NCI-H82 (cell line): ENCODE measurements around the gene LRCH4.
A peak's percentile ranks its signal among the peaks of the same experiment; 100 is the strongest.

Source experiments
- DNase-seq: peaks from one replicate; lab custom pipeline; 2025; lab: John Stamatoyannopoulos, UW

The LRCH4 gene, protein sequence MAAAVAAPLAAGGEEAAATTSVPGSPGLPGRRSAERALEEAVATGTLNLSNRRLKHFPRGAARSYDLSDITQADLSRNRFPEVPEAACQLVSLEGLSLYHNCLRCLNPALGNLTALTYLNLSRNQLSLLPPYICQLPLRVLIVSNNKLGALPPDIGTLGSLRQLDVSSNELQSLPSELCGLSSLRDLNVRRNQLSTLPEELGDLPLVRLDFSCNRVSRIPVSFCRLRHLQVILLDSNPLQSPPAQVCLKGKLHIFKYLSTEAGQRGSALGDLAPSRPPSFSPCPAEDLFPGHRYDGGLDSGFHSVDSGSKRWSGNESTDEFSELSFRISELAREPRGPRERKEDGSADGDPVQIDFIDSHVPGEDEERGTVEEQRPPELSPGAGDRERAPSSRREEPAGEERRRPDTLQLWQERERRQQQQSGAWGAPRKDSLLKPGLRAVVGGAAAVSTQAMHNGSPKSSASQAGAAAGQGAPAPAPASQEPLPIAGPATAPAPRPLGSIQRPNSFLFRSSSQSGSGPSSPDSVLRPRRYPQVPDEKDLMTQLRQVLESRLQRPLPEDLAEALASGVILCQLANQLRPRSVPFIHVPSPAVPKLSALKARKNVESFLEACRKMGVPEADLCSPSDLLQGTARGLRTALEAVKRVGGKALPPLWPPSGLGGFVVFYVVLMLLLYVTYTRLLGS

DNA sequence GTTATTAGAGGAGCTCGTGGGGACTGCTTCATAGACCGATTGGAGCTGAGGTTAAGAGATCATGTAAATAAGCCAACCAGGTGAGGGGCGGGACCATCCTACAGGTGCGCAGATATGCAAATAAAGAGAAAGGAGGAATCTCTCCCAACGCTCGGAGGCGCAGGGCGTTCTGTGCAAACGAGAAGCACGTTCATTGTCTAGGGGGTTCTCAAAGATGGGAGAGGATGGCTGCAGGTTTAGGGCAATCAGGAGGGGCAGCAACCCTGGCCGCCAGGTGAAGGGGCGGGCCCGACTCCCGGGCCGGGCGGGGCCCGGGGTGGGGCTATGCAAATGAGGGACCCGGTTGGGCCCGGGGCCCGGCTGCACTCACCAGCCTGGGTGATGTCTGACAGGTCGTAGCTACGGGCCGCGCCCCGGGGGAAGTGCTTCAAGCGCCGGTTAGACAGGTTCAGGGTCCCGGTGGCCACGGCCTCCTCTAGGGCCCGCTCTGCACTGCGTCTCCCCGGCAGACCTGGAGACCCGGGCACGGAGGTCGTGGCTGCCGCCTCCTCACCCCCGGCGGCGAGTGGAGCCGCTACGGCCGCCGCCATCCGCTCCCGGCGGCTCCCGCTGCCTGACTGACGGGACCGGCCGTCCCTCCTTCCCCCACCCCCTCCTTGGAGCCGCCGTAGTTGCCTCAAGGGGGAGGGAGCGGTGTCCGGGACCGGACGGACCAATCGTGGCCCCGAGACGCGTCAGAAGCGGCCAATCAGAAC lies at the start of gene LRCH4:
Gene LRCH4, minus strand, starts transcription at position 619 of the 755 bp plus-strand sequence. Its CDS starts 29 bp downstream, at position 590.
- DNase-seq, result peak; percentile 70

DNA sequence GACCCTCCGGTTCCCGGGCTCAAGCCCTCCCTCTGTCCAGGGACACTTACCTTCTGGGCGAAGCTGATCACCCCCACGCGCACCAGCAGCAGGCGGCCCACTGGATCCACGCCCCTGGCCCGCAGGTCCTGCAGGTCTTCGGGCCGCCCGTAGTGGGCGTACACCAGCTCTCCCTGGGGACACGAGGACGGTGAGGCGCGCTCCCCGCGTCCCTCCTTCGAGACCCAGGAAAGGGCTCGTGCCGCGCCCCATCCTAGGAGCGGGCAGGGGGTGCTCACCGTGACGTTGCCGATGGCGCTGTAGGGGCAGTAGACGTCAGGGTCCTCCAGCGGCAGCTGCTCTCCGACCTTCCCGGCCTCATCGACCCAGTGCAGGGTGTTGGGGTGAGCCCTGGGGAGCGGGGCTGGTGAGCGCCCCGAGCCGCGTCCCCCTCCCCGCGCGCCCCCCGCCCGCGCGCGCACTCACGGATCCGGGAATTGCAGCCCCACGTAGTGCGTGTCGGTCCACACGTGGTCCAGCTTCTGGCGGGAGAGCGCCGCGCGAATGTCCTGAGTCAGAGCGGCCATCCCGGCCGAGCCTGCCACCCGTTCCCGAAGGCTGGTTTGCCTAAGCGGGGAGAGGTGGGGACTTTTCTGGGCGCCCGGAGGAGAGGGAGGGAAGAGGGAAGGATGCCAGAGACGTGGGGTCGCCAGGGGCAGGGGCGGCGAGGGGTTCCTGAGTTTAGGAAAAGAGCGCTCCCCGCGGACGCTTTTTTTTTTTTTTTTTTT lies 47.2 kb upstream of the LRCH4 start:
- DNase-seq, result peak; percentile 65

DNA sequence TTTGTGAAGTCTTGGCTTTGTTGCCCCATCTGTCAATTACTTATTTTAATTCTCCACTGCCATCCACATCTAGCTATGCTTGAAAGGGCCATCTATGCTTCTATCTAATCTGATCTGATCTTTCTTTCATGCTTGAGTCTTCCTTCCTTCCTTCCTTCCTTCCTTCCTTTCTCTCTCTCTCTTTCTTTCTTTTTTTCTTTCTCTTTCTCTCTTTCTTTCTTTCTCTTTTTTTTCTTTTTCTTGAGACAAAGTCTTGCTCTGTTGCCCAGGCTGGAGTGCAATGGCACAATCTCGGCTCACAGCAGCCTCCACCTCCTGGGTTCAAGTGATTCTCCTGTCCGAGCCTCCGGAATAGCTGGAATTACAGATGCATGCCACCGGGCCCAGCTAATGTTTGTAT lies 44.1 kb upstream of the LRCH4 start:
- DNase-seq, result no peak

DNA sequence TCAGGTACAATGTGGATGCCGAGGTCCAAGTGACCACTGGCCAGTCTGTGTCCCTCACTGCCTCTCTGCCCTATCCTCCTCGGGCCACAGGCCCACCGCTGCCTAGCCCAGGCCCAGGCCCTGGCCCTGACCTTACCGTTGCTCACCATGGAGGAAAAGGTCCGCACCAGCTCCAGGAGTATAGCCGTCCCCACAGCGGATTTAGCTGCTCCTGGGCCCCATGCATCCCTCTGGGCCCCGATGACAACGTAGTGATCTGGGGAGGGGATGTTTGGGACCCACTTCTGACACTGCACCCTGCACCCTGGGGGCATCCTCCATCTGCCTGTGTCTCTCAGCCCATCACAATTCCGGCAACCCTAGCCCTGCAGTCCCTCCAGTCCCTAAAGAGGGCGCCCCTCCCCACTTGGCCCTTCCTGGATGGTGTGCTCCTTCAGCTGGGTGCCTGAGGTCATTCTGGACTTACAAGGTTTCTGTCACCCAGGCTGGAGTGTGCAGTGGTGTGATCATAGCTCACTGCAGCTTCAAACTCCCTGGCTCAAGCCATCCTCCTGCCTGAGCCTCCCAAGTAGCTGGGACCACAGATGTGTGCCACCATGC lies 43.3 kb upstream of the LRCH4 start:
- peak; percentile 67 for DNase-seq

DNA sequence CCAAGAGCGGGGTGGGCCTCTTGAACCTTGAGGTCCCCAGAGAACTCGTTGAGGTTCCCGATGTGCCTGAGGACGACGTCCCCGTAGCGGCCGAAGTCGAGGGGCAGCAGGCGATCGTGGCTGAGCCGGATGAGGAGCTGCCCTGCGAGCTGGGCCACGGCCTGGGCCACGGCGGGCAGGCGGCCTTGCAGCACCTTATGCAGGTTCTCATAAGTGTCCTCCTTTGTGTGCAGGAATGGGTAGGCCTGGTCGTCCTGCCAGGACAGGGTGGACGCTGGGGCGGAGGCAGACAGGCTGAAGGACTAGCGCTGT lies 41.3 kb upstream of the LRCH4 start:
- no peak for DNase-seq

DNA sequence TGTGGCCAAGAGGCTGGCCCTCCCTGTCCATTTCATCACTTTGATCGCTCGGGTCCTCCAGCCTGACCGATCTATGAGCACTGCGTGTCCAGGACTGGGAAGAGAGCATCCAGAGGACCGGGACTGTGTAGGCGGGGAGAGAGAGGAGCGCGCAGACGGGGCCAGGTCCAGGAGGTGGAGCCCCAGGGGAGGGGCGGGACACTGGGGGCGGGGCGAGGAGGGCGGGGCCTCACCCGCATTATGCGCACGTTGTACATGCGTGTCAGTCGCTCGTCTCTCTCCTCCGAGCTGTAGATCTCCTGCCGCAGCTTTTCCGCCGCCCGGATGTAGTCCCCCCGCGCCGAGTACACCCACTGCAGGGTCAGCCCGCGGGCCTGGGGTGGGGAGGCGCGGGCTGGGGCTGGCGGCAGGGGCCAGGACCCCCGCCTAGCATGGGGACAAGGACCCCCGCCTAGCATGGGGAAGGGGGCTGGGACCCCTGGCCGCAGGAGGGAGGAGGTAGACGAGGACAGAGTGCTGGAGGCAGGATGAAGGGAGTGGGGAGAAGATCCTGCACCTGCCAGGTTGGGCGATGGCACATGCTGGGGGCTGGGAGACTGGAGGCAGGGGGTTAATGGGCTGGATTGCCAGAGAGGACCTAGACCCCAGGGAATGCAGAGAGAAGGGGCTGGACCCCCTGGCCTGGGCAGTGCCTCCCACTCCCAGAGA lies 40.8 kb upstream of the LRCH4 start:
- DNase-seq, result peak; percentile 92

DNA sequence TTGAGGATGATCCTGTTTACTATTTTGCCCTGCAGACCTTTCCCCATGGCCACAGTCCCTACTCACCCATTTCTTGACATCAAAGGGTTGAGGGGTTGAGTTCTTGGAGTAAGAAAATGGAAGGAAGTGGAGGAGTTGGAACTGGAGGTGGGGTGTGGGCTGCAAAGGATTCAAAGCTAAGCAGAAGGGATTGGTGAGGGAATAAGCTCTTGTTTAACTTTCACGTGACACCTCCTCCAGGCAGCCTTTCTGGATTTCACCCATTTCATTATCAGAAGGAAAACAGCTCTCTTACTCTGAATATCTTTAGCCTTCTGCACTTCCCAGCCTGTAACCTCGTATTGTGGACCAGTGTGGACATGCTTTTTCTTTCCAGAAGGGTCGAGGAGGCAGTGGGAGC lies 40.1 kb upstream of the LRCH4 start:
- no peak for DNase-seq

DNA sequence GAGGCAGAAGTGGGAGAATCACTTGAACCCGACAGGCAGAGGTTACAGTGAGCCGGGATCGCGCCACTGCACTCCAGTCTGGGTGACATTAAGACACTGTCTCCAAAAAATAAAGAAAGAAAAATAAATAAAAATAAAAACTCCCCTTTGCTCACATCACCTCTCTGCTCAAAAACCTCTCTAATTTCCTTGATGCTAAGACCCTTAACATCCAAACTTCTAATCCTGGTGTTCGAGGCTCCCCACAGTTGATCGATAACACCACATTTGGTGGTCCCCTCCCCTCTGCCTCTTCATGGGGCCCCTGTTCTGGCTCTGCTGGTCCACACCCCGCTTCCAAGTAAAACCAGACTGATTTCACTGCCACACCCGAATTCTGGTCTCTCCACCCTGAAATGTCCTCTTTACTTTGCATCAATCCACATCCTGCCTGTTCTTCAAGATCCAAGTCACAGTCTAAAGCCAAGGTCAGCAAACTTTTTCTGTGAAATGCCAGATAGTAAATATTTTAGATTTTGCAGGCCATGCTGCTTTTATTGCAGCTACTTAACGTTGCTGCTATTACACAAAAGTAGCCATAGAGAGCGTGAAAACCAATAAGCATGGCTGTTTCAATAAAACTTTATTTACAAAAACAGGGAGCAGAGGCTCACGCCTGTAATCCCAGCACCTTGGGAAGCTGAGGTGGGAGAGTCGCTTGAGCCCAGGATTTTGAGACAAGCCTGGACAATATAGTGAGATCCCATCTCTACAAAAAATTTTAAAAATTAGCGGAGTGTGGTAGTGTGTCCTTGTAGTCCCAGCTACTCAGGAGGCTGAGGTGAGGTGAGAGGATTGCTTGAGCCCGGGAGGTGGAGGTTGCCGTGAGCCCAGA lies 38.3 kb upstream of the LRCH4 start:
- no peak for DNase-seq

DNA sequence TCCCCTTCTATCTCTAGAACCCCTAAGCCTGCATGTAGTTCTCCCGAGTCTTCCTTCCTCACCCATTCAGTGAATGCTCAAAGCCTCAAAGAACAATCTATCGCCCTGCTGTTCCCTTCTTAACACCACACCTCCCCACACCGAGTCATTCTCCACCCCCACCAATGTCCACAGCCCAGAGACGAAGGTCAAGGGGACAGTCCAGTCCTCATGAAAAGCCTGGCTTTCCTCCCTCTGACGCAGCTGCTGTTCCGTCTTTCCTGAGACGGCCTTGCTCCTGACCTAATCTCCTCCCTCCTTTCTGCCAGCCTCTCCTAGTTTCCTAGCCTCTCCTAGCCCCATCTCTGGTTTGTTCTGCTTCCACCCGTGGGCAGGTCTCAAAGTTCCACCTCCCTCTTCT lies 35.6 kb upstream of the LRCH4 start:
- DNase-seq, result no peak

DNA sequence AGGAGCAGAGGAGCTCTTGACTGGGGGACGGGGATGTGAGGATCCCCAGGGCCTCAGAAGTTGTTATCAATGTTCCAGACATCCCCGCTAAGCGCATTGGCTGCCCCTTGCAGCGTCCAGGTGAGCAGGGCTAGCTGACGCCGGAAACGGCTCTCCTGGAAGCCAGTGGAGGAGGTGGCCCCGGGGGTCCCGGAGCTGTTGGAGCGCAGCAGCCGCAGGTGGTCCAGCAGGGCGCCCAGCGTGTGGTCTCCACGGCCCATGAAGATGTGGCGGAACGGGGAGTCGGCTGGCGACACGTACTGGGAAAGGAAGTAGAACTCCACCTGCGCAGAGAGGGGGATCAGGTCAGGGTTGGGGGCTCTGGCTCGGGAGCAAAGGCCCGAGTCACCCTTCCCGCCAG lies 34.9 kb upstream of the LRCH4 start:
- no peak for DNase-seq

DNA sequence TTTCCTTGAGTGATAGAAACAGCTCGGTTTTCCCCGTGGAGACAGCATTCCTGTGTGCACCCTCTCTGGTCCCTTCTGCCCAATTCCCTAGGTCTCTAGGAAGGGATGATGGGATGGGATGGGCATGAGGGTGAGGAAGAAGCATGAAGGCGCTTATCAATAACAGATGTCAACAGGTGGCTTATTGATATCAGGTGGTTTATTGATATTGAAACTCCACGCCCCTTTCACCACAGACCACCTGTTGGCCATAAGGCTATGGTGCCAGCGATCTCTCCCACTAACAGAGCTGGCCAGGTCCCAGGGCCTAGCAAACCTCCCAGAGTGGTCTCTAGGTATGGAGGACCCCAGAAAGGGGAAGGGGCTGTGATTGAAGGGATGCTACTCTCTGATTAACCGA lies 34.3 kb upstream of the LRCH4 start:
- no peak for DNase-seq

DNA sequence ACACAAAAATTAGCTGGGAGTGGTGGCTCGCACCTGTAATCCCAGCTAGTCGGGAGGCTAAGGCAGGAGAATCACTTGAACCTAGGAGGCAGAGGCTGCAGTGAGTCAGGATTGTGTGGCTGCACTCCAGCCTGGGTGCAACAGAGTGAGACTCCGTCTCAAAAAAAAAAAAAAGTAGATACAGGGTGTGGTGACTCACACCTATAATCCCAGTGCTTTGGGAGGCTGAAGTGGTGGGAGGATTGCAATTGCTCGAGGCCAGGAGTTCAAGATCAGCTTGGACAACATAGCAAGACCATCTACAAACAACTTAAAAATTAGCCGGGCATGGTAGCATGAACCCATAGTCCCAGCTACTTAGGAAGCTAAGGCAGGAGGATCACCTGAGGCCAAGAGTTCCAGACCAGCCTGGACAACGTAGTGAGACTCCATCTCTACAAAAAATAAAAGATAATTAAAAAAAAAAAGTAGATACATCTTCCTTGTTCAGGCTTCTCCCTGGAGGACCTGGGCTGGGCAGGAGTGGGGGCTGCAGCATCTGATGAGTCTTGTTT lies 28.5 kb upstream of the LRCH4 start:
- no peak for DNase-seq

DNA sequence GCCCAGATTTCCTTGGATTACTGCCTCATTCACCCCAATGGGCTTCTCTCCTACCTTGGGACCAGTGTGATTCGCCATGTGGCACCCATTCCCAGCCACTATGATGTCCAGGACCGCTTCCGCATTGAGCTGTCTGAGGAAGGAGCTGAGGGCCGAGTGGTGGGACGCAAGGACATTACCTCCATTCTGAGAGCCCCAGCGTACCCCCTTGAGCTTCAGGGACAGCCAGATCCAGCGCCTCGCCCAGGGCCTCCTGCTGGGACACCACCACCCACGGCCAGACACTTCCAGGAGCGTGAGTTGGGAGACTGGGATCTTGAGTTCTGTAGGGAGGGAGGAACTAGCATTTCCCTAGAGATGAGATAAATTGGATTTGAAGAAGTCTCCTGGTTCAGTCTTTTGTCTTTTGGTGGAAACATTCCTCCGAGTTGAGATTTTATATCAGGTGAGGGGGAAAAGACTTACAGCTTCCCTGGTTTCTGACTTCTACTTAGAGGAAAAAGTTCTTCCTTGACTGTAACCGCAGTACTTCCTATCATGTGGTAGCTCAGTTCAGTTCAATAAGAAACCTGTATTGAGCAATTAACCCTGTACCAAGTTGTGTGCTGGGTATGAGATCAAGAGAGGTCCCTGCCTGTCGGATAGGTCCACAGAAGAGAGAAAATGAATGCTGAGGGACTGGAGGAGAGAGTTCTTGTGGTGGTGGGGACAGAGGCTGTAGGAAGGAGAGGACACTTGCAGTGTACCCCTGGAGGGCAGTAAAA lies 27.7 kb upstream of the LRCH4 start:
- DNase-seq, result no peak

DNA sequence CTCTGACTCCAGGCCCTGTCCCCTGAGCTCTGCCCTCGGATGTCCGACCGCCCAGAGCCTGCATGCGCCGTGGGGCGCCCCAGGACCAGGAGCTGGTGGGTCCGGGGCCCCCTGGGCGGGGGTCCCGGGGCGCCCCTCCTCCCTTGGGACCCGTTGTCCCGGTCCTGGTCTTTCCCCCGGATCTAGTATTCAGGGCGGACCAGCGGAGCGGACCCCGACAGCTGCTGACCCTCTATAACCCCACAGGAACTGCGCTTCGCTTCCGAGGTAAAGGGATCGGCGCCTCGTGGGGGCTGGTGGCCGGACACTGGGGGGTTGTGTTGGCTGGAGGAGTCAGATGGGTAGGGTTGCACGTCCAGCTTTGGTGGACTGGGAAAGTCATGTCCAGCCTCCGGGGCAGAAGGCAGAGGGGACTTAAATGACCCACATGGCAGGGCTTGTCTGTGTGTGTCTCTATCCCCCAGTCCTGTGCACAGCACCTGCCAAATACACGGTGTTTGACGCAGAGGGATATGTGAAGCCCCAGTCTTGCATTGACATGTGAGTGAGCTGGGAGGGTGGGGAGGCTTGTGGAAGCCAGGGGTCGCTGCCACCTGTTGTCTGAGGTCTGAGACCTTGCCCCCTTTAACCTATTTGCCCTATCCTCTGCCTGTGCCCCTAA lies 26.9 kb upstream of the LRCH4 start:
- peak; percentile 44 for DNase-seq

DNA sequence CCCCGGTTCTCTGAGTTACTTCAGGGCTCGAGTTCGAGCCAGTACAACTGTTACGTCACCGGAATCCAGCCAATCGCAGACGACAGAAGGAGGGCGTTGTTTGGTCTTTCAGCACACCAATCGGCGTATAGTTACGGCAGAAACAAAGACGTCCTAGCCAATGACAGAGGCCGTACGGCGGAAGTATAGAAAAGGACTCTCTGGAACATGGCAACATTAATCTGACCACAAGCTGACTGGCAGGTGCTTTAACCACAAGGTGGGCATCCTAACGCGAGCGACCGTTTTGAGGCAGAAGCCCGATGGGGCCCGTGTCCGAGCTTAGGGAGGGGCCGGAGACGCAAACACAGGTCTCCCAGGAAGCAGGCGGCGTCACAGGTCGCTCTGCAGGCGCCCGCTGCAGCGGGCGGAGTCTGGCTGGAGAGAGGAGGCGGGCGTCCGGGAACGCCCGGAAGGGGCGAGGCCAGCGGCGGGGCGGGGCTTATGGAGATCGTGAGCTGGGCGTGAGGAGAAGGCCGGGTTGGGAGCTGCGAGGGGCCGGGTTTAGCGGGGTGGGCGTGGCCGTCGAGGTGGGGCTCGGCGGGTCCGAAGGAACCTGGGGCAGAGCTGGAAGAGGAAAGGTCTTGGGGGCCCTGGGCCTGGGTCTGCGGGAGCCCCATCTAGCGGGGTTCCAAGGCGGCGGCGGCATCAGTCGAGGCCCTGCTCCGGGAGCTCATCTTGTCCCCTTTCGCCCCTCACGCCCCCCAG lies 26.2 kb upstream of the LRCH4 start, which contains the start of gene MOSPD3:
Gene MOSPD3, plus strand, starts transcription at position 558 of the 747 bp plus-strand sequence. CDS start 252 bp downstream, outside the sequence.
- peak; percentile 99 for DNase-seq

DNA sequence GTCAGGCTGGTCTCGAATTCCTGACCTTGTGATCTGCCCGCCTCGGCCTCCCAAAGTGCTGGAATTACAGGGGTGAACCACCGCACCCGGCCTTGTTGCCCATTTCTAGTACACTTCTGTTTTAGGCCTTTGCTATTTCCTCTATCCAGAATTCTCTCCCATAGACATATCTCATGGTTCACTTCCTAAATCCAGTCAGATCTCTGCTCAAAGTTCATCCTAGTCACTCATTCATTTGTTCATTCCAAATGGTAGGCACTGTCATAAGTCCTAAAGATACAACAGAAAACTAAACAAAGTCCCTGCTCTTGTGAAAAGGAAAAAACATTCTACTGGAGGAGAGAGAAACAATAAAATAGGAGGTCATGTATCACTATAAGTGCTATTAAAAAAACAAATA lies 24.0 kb upstream of the LRCH4 start:
- no peak for DNase-seq

DNA sequence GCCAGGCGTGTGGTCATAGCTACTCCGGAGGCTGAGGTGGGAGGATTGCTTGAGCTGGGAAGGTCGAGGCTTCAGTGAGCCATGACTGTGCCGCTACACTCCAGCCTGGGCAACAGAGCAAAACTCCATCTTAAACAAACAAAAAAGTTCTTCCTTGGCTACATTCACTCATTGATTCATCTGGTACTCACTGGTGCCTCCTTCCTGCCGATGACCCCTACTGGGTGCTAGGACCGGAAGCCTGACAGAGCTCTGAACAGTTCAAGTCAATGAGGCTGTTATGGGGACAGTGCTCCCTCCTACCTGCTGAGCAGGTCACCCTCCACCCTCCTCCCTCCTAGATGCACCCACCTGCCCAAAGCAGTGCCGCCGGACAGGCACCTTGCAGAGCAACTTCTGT lies 21.2 kb upstream of the LRCH4 start:
- no peak for DNase-seq

DNA sequence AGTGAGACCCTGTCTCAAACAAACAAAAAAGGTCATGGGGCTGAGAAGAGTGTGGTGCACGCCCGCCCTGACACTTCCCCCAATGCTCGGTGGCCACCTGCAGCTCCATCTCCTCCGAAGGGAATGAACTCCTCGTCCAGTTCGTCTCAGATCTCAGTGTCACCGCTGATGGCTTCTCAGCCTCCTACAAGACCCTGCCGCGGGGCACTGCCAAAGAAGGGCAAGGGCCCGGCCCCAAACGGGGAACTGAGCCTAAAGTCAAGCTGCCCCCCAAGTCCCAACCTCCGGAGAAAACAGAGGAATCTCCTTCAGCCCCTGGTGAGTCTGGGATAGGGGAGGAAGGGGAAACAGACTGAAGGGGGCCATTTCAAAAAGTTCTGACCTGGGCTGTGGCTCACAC lies 20.4 kb upstream of the LRCH4 start:
- no peak for DNase-seq
